HepG2 (cell line): ENCODE data around the gene SPOP. TPM values are rescaled to one million over a fixed set of nuclear protein-coding genes. Genes with fewer than 3 reads are reported as not detected.

ENCODE experiments used
- ATAC-seq: fragments of 200-7000 bp; cut with Tn5 transposase; 3 replicates; pipeline ENCODE4 v1.9.1; 2020; ENCODE audit warnings: mild to moderate bottlenecking, moderate library complexity
- BruUV-seq: library from RNA; stranded (reverse); fragments of 400-500 nt; replicated peaks from 2 replicates; lab custom pipeline; 2021; lab: Mats Ljungman, UMichigan
- CTCF ChIA-PET: fragments of 300-600 bp; formaldehyde crosslinking; extraction: SDS; loops from one replicate; lab custom pipeline; 2021; ENCODE audit warnings: low total read pairs, inconsistent platforms, low intra/inter-chr PET ratio; lab: Yijun Ruan, JAX
- POLR2A ChIA-PET: fragments of 350-600 bp; sonication (Branson Sonifier 250); formaldehyde crosslinking; loops from one replicate; lab custom pipeline; 2020; ENCODE audit warnings: antibody characterized with exemption, inconsistent platforms; lab: Yijun Ruan, JAX
- DNase-seq: peaks from one replicate; pipeline ENCODE4 v3.0.0-alpha.2; 2015; ENCODE audit warnings: low spot score
- FAIRE-seq: peaks from 3 replicates; lab custom pipeline; 2011; peaks lifted over from hg19 to GRCh38; lab: Jason Lieb, UNC
- H2AFZ ChIP-seq: one replicate; pipeline ENCODE4 v1.6.1; 2011; ENCODE audit warnings: low read length, inconsistent platforms
- H3K27ac ChIP-seq: fragments of 300-600 bp; 3 replicates; pipeline ENCODE4 v1.8.0; 2011; ENCODE audit warnings: mixed run types, mild to moderate bottlenecking, mixed read lengths, low read length, inconsistent platforms; ENCODE audit not compliant: insufficient read depth; ENCODE audit errors: extremely low read length
- H3K27me3 ChIP-seq, 2 experiments: fragments of 200-600 bp in 1 of 2; 2 replicates in 1 of 2; 3 replicates in 1 of 2; pipeline versions ENCODE4 v1.6.0 to v1.8.0; 2011; ENCODE audit warnings: low read length in 2 of 2, mild to moderate bottlenecking in 2 of 2, moderate library complexity in 2 of 2, inconsistent platforms in 1 of 2; ENCODE audit not compliant: insufficient read depth in 2 of 2, control insufficient read depth in 1 of 2
- H3K36me3 ChIP-seq, 2 experiments: fragments of 200-600 bp in 1 of 2; replicated peaks in 1 of 2; 2 replicates in 1 of 2; 3 replicates in 1 of 2; pipeline versions ENCODE4 v1.5.1 to v1.8.0; 2011; ENCODE audit warnings: low read length in 2 of 2, inconsistent platforms in 1 of 2; ENCODE audit not compliant: insufficient read depth in 2 of 2, control insufficient read depth in 1 of 2
- H3K4me1 ChIP-seq: 2 replicates; pipeline ENCODE4 v1.5.1; 2012; ENCODE audit warnings: low read length, inconsistent platforms; ENCODE audit not compliant: insufficient read depth
- H3K4me2 ChIP-seq: 2 replicates; pipeline ENCODE4 v1.6.0; 2011; ENCODE audit warnings: low read depth, low read length, inconsistent platforms
- H3K4me3 ChIP-seq, 3 experiments: fragments of 200-600 bp in 1 of 3; sonication (generic), shearing (Covaris generic) in 1 of 3; replicated peaks in 1 of 3; 2 replicates each; pipeline ENCODE4 v1.5.1; 2011 to 2016; ENCODE audit warnings: low read length in 3 of 3, inconsistent platforms in 2 of 3, low read depth in 2 of 3, mild to moderate bottlenecking in 2 of 3, control low read depth in 1 of 3, mixed read lengths in 1 of 3; ENCODE audit not compliant: insufficient read depth in 1 of 3
- H3K79me2 ChIP-seq: one replicate; pipeline ENCODE4 v1.6.1; 2011; ENCODE audit warnings: low read length, inconsistent platforms; ENCODE audit not compliant: insufficient read depth
- H3K9ac ChIP-seq: 2 replicates; pipeline ENCODE4 v1.6.0; 2011; ENCODE audit warnings: mild to moderate bottlenecking, low read depth, low read length, inconsistent platforms; ENCODE audit not compliant: insufficient read depth
- H3K9me3 ChIP-seq: 2 replicates; pipeline ENCODE4 v1.5.1; 2012; ENCODE audit warnings: mild to moderate bottlenecking, low read length
- H4K20me1 ChIP-seq: 2 replicates; pipeline ENCODE4 v1.6.0; 2011; ENCODE audit warnings: inconsistent platforms, mild to moderate bottlenecking, low read length, moderate library complexity; ENCODE audit not compliant: insufficient read depth
- HDAC6 ChIP-seq: fragments of 200-600 bp; sonication (generic); IDR thresholded peaks from 2 replicates; pipeline ENCODE4 v1.7.0; 2017; ENCODE audit warnings: mild to moderate bottlenecking, antibody characterized with exemption, low read length, low read depth
- MYNN ChIP-seq: sonication (generic); formaldehyde crosslinking; IDR thresholded peaks from 2 replicates; pipeline ENCODE4 v1.4.0; 2020; ENCODE audit warnings: mild to moderate bottlenecking, low read depth, missing genetic modification reagents
- POLR2A ChIP-seq, 2 experiments: IDR thresholded peaks; 2 replicates each; pipeline ENCODE4 v1.6.1; 2011; ENCODE audit warnings: low read depth in 2 of 2, low read length in 2 of 2, mild to moderate bottlenecking in 1 of 2, moderate library complexity in 1 of 2; ENCODE audit not compliant: insufficient read depth in 1 of 2
- ZNF292 ChIP-seq: sonication (generic); formaldehyde crosslinking; IDR thresholded peaks from 2 replicates; pipeline ENCODE4 v1.8.1; 2022; ENCODE audit warnings: mild to moderate bottlenecking, low read depth, missing genetic modification reagents, borderline replicate concordance
- ZNF549 ChIP-seq: sonication (generic); formaldehyde crosslinking; IDR thresholded peaks from 2 replicates; pipeline ENCODE4 v1.5.0; 2020; ENCODE audit warnings: missing genetic modification reagents
- ZNF569 ChIP-seq: sonication (generic); formaldehyde crosslinking; IDR thresholded peaks from 2 replicates; pipeline ENCODE4 v1.5.0; 2020; ENCODE audit warnings: mild to moderate bottlenecking, missing genetic modification reagents, moderate library complexity, borderline replicate concordance
- ZNF674 ChIP-seq: sonication (generic); formaldehyde crosslinking; IDR thresholded peaks from 2 replicates; pipeline ENCODE4 v1.5.0; 2020; ENCODE audit warnings: low read depth, mild to moderate bottlenecking, missing genetic modification reagents
- ZNF747 ChIP-seq: sonication (generic); formaldehyde crosslinking; IDR thresholded peaks from 2 replicates; pipeline ENCODE4 v1.8.1; 2023; ENCODE audit warnings: missing genetic modification reagents, mild to moderate bottlenecking, borderline replicate concordance
- in situ Hi-C: cut with HindIII; loops from 2 replicates; pipeline ENCODE4 v1.10.0; 2017; ENCODE audit warnings: low pct_unique_long_range_greater_than_20kb; ENCODE audit not compliant: extremely low pct_ligation_motif_present
- intact Hi-C: fragments of 100-400 bp; cut with micrococcal nuclease; formaldehyde crosslinking; loops from one replicate; pipeline ENCODE4 v1.10.0; 2022; ENCODE audit not compliant: unreplicated experiment
- polyA plus RNA-seq, 8 experiments: library from polyadenylated mRNA; depleted of rRNA in 3 of 8; stranded (reverse) in 7 of 8; unstranded in 1 of 8; fragments of >200 nt; fragmentation: Illumina TruSeq in 4 of 8; extraction: Trizol in 4 of 8; gene quantifications; 2 replicates each; pipeline versions ENCODE4 v1.2.1 to v1.2.3, GENCODE V29; 2011 to 2016; ENCODE audit warnings: low read depth in 4 of 8, missing spikeins in 1 of 8, mixed read lengths in 1 of 8; ENCODE audit not compliant: insufficient read depth in 1 of 8
- total RNA-seq, 5 experiments: library from RNA; depleted of rRNA; stranded (reverse); fragments of >200 nt; fragmentation: Illumina TruSeq; extraction: Trizol; gene quantifications; 2 replicates each; pipeline ENCODE4 v1.2.3, GENCODE V29; 2016; ENCODE audit warnings: low read depth in 1 of 5
- TF ChIP-seq, protein P1 (sequence below): sonication (generic); formaldehyde crosslinking; IDR thresholded peaks from 2 replicates; pipeline ENCODE4 v1.5.0; 2020; ENCODE audit warnings: mild to moderate bottlenecking, missing genetic modification reagents
- TF ChIP-seq, protein P2 (sequence below): sonication (generic); formaldehyde crosslinking; IDR thresholded peaks from 2 replicates; pipeline ENCODE4 v1.4.0; 2020; ENCODE audit warnings: mild to moderate bottlenecking, missing genetic modification reagents
- TF ChIP-seq, protein P3 (sequence below), 2 experiments: fragments of 450-650 bp in 1 of 2; sonication (generic) in 1 of 2; formaldehyde crosslinking in 1 of 2; IDR thresholded peaks; 2 replicates each; pipeline versions ENCODE4 v1.6.1 to v1.8.0; 2016 to 2022; ENCODE audit warnings: antibody characterized with exemption in 1 of 2, mild to moderate bottlenecking in 1 of 2, missing genetic modification reagents in 1 of 2

SPOP gene
- total and polyA plus RNA-seq, 2 of the 13 experiments (the other 11 are each of a cell fraction or from before 2014, with no cell fraction given): 52.8 to 60.8 TPM

DNA sequence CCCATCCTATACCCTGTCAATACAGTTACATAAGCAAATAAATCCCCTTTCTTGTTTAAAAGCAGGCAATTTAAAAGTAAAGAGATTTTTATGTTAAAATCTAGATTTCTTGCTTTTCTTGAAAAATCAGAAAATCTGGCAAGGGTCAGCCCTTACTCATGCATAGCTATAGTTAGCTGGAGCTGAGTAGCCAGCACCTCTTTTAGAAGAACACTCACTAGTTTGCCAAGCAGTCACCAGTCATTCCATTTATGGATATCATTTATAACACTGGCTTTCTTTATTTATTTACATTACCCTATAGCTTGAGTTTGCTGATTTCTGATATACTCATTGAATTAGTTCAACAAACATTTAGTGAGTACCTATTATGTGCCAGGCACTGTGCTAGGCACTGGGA, 56.5 kb downstream of the SPOP start:
- in situ Hi-C loops: no loop called here
- FAIRE-seq (no peak), ATAC-seq (no peak), DNase-seq (no peak)
- ChIA-PET CTCF (no interaction called here), POLR2A (no interaction called here)
- no peak overlapping the region for H3K9ac ChIP-seq
- BruUV-seq: no TSS peak
- no peak overlapping the region for H2AFZ ChIP-seq
- H3K36me3 ChIP-seq: peaks cover 25 to 56% of the 10 kb centered on the region in 2 experiments
- no peak overlapping the region for H3K4me2 ChIP-seq
- H4K20me1 ChIP-seq: 0 out of 2 replicates have a peak, but pooled peaks cover 3% of the 10 kb centered on the region
- no peaks in the 10 kb centered on the region for H3K9me3 ChIP-seq
- 0 out of 2 replicates have a peak, but pooled peaks cover 7% of the 10 kb centered on the region for H3K4me1 ChIP-seq
- no peaks in the 10 kb centered on the region for H3K79me2 ChIP-seq
- no peak overlapping the region for H3K27ac ChIP-seq
- intact Hi-C loops: no loop called here
- H3K27me3 ChIP-seq: no peaks in the 10 kb centered on the region
- no peak overlapping the region for H3K4me3 ChIP-seq
- TF ChIP-seq HDAC6 (no peak), POLR2A (IDR thresholded peaks at IDR 0.05; ENCODE audit: insufficient read depth in 1 of 2, low read depth in 2 of 2, low read length in 2 of 2) (no peak), ZNF549 (no peak), MYNN (CRISPR knock-in tag) (no peak), ZNF569 (no peak), ZNF292 (no peak), ZNF747 (CRISPR knock-in tag) (no peak), ZNF674 (CRISPR knock-in tag) (no peak)
- TF ChIP-seq, protein P1, sequence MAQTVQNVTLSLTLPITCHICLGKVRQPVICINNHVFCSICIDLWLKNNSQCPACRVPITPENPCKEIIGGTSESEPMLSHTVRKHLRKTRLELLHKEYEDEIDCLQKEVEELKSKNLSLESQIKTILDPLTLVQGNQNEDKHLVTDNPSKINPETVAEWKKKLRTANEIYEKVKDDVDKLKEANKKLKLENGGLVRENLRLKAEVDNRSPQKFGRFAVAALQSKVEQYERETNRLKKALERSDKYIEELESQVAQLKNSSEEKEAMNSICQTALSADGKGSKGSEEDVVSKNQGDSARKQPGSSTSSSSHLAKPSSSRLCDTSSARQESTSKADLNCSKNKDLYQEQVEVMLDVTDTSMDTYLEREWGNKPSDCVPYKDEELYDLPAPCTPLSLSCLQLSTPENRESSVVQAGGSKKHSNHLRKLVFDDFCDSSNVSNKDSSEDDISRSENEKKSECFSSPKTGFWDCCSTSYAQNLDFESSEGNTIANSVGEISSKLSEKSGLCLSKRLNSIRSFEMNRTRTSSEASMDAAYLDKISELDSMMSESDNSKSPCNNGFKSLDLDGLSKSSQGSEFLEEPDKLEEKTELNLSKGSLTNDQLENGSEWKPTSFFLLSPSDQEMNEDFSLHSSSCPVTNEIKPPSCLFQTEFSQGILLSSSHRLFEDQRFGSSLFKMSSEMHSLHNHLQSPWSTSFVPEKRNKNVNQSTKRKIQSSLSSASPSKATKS (CRISPR knock-in tag): no peak
- TF ChIP-seq, protein P2, sequence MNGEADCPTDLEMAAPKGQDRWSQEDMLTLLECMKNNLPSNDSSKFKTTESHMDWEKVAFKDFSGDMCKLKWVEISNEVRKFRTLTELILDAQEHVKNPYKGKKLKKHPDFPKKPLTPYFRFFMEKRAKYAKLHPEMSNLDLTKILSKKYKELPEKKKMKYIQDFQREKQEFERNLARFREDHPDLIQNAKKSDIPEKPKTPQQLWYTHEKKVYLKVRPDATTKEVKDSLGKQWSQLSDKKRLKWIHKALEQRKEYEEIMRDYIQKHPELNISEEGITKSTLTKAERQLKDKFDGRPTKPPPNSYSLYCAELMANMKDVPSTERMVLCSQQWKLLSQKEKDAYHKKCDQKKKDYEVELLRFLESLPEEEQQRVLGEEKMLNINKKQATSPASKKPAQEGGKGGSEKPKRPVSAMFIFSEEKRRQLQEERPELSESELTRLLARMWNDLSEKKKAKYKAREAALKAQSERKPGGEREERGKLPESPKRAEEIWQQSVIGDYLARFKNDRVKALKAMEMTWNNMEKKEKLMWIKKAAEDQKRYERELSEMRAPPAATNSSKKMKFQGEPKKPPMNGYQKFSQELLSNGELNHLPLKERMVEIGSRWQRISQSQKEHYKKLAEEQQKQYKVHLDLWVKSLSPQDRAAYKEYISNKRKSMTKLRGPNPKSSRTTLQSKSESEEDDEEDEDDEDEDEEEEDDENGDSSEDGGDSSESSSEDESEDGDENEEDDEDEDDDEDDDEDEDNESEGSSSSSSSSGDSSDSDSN (CRISPR knock-in tag): no peak
- TF ChIP-seq, protein P3, sequence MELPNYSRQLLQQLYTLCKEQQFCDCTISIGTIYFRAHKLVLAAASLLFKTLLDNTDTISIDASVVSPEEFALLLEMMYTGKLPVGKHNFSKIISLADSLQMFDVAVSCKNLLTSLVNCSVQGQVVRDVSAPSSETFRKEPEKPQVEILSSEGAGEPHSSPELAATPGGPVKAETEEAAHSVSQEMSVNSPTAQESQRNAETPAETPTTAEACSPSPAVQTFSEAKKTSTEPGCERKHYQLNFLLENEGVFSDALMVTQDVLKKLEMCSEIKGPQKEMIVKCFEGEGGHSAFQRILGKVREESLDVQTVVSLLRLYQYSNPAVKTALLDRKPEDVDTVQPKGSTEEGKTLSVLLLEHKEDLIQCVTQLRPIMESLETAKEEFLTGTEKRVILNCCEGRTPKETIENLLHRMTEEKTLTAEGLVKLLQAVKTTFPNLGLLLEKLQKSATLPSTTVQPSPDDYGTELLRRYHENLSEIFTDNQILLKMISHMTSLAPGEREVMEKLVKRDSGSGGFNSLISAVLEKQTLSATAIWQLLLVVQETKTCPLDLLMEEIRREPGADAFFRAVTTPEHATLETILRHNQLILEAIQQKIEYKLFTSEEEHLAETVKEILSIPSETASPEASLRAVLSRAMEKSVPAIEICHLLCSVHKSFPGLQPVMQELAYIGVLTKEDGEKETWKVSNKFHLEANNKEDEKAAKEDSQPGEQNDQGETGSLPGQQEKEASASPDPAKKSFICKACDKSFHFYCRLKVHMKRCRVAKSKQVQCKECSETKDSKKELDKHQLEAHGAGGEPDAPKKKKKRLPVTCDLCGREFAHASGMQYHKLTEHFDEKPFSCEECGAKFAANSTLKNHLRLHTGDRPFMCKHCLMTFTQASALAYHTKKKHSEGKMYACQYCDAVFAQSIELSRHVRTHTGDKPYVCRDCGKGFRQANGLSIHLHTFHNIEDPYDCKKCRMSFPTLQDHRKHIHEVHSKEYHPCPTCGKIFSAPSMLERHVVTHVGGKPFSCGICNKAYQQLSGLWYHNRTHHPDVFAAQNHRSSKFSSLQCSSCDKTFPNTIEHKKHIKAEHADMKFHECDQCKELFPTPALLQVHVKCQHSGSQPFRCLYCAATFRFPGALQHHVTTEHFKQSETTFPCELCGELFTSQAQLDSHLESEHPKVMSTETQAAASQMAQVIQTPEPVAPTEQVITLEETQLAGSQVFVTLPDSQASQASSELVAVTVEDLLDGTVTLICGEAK (IDR thresholded peaks at IDR 0.05): no peak
- TF ChIP-seq, protein P3 (CRISPR knock-in tag; IDR thresholded peaks at IDR 0.05): no peak
